Glomerular endothelial cell (primary cell): Measurements from ENCODE around the gene PTER. TPM values are rescaled to one million over a fixed set of nuclear protein-coding genes. Genes with fewer than 3 reads are reported as not detected.

Experiments
- DNase-seq: peaks from one replicate; pipeline ENCODE4 v3.0.0-alpha.2; 2011; ENCODE audit warnings: low read depth, low spot score; ENCODE audit errors: extremely low read depth
- total RNA-seq: library from RNA; depleted of rRNA; stranded (reverse); fragments of >200 nt; gene quantifications from 2 replicates; pipeline ENCODE4 v1.2.3, GENCODE V29; 2015

The PTER gene
- total RNA-seq, 1 donor from 2014 or later = 2.3 TPM

GRCh38 chr10:16466001-16466400 lies 29.2 kb downstream of the PTER start:
- DNase-seq = no peak

GRCh38 chr10:16470747-16471146 lies 33.9 kb downstream of the PTER start:
- DNase-seq = no peak

GRCh38 chr10:16472828-16473227 lies 36.0 kb downstream of the PTER start:
- no peak for DNase-seq

GRCh38 chr10:16477757-16478156 lies 40.9 kb downstream of the PTER start:
- no peak for DNase-seq

GRCh38 chr10:16478801-16479200 lies 42.0 kb downstream of the PTER start:
- DNase-seq = peak; percentile 3

- no peak for DNase-seq
Measured at GRCh38 chr10:16481052-16481728, 44.4 kb downstream of the PTER start.

- DNase-seq = no peak
Measured at GRCh38 chr10:16483241-16483917, 46.6 kb downstream of the PTER start.

DNA sequence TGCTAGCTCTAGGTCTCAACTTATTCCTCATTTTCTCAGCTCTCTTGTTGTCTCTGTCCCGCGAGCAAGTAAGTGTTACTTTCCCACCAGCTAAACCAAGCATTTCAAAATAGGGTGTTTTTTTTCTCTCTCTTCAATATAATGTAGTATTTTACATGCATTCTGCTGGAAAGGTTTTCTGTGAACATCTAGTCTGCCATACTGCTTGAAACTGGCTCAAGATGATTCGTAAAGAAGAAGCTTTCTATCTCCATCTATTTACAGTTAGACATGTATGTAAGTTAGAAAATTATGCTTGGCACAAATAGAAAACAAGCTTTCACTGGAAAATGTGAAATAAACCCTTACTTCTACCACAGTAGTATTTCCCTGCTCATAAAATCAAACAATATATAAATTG lies 53.7 kb downstream of the PTER start:
- DNase-seq = no peak

DNA sequence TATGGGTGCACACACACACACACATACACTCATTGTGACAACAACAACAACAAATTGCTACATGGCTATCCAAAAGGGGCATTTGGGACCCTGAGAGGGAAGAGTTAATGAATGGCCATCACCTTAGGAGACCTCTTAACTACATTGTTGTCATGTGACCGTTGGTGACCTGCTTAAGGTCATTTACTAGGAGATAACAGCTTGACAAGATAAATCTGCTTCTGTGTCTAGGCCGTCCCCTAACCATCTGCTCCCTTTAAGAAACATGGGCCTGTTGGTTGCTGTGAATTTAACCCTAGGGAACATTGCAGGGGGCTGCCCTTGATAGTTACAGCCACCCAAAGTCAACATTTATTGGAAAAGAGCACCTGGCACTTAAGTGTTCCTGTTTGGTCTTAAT lies 55.1 kb downstream of the PTER start:
- no peak for DNase-seq

DNA sequence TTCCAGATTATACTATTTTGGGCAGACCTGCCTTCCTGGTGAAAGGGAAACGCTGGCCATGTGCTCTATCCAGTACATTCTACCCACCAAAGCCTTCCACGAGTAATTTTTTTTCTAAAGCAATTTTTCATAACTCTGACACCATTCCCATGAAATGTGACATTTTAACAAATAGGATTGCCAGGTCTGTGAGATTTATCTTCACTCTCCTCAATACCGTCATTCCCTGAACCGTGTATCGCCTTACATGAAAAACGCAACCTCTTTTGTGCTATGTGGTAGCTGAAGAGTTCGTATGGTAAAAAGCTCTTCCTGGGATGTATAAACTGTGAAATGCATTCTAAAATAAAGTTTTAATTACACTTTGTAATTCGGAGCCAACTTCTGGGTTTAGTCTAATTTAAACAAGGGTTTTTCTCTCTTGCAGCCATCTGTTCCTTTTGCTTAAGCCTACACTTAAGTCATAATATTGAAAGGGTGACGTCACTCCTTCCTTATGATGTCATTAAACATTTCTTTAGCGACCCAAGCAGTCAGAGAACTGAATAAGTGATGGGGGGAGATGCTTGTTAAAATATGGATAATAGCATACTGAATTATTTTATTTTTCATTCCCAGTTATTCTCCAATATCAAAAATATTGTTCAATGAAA lies 57.2 kb downstream of the PTER start:
- no peak for DNase-seq

GRCh38 chr10:16497911-16498310 lies 61.1 kb downstream of the PTER start:
- DNase-seq = no peak

GRCh38 chr10:16505161-16505560 lies 68.4 kb downstream of the PTER start:
- no peak for DNase-seq

- DNase-seq = no peak
Measured at GRCh38 chr10:16509996-16510395, 73.2 kb downstream of the PTER start.

- DNase-seq = no peak
Measured at GRCh38 chr10:16510843-16511242, 74.0 kb downstream of the PTER start.

DNA sequence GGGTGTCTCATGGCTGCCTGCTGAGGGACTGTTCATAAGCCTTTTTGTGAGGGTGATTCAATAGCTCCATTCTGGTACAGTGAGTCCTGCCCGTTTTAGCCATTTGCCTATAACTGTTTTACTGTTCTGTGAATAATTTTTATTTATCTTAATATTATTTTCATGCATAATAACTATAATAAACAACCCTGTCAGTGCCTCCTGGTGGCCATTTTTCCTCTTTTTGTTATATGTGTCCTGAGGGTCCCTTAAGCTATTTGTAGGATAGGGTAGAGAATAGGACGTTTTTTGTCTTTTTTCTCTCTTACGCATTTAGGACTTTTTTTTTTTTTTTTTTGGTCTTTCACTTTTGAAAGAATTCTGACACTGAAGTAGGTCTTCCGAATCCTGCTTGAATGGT lies 82.0 kb downstream of the PTER start:
- no peak for DNase-seq

DNA sequence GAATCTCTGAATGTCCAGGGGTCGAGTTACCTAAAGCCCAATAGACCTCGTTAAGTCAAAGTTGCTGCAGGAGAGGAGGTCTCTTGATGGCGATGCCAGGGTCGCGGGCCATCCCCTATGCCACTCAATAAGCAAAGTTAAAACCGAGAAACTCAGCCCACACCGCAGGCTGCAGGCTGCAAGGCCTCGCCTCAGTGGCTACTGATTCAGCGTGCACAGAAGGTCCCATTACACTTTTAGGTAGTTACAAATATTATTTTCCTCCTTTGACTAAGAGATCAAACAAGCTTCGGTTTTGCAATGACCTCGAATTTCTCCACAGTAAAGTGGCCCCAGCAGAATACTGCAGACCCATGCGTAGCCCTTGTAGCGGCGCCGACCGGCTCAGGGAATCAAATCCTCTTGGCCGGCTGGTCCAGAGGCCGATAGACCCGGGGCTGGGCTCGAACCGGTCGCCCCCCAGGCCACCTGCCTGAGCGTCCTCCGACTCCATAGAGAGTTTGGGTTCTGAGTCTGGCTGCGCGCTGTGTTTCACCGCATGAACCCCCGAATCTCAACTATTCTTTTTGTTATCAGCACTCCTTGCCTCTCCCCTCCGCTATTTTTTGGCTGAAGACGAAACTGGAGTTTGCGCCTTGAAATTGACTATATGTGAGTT lies 82.6 kb downstream of the PTER start:
- no peak for DNase-seq

DNA sequence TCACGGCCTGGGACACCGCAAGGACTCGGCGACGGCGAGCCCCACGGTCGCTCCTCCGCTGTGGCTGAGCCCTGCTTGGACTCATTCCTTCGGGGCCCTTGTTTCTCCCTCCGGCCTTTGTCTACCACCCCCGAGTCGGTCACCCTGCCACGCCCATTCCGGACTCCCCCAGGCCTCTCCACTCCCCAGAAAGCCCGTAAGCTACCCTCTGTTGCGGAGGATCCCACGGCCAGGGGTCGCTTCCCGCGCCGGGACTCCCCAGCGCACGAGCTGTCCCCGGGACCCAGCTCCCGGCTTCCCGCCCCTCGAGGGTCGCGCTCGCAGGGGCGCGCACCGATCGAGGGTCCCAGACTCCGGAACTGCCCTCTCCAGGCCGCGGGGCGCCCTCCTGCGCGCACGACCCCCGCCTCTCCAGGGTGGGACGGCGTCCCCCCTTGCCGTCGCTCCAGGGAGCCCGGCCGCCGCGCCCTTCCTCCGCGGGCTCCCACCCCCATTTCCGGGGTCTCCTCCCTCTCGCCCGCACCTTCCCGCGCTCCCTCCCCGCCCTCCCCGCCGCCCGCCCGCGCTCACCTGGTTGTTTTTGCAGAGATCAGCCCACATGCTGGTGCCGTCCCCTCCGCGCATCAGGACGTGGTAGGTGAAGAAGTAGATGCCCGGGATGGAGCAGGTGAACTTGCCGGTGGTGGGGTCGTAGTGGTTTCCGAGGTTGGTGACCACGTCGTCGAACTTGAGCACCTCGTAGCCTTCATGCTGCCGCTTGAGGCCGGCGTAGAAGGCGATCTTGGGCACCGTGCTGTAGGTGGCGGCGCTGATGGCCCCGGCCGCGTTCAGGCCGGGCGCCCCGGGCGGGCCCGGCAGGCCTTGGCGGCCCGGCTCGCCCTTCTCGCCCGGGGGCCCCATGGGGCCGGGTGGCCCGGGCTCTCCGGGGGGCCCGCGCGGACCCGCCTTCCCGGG lies 83.4 kb downstream of the PTER start:
- no peak for DNase-seq

GRCh38 chr10:16520900-16521299 lies 84.1 kb downstream of the PTER start:
- DNase-seq = no peak

- DNase-seq = no peak
Measured at GRCh38 chr10:16521311-16522016, 84.7 kb downstream of the PTER start, which contains the start of gene C1QL3. Gene C1QL3, minus strand, starts transcription at chr10:16521879. Its CDS starts 814 bp downstream, at chr10:16521065.

GRCh38 chr10:16527452-16527851 lies 90.6 kb downstream of the PTER start:
- no peak for DNase-seq
